HepG2 (cell line): ENCODE data around the gene FAM117A. TPM values are rescaled to one million over a fixed set of nuclear protein-coding genes. Genes with fewer than 3 reads are reported as not detected.
A peak's percentile ranks its signal among the peaks of the same experiment; 100 is the strongest.

Source experiments
- ARID4A ChIP-seq: sonication (generic); formaldehyde crosslinking; IDR thresholded peaks from 2 replicates; pipeline ENCODE4 v1.5.0; 2020; ENCODE audit warnings: mild to moderate bottlenecking, missing genetic modification reagents, borderline replicate concordance
- CREBL2 ChIP-seq: sonication (generic); formaldehyde crosslinking; IDR thresholded peaks from 2 replicates; pipeline ENCODE4 v1.8.1; 2023; ENCODE audit warnings: missing genetic modification reagents, mild to moderate bottlenecking, borderline replicate concordance
- E2F1 ChIP-seq: sonication (generic); formaldehyde crosslinking; IDR thresholded peaks from 2 replicates; pipeline ENCODE4 v1.5.0; 2020; ENCODE audit warnings: missing genetic modification reagents
- GABPA ChIP-seq, 2 experiments: IDR thresholded peaks; 2 replicates each; pipeline ENCODE4 v1.6.1; 2011 to 2016; ENCODE audit warnings: low read depth in 2 of 2, low read length in 1 of 2, missing biosample characterization in 1 of 2, missing genetic modification characterization in 1 of 2
- HNRNPL ChIP-seq: fragments of 200-400 bp; formaldehyde crosslinking; IDR thresholded peaks from 2 replicates; pipeline ENCODE4 v1.6.1; 2017; ENCODE audit warnings: mild to moderate bottlenecking, low read depth, low read length
- IRF1 ChIP-seq: sonication (generic); formaldehyde crosslinking; IDR thresholded peaks from 2 replicates; pipeline ENCODE4 v1.4.0; 2020; ENCODE audit warnings: low read depth, mild to moderate bottlenecking, missing genetic modification reagents
- MIER2 ChIP-seq: IDR thresholded peaks from 2 replicates; pipeline ENCODE4 v1.6.1; 2016; ENCODE audit warnings: missing biosample characterization, missing genetic modification reagents
- PAWR ChIP-seq: sonication (generic); formaldehyde crosslinking; IDR thresholded peaks from 2 replicates; pipeline ENCODE4 v1.4.0; 2020; ENCODE audit warnings: missing genetic modification reagents, mild to moderate bottlenecking, borderline replicate concordance
- SIN3B ChIP-seq: fragments of 150-350 bp; IDR thresholded peaks from 2 replicates; pipeline ENCODE4 v1.6.1; 2014; ENCODE audit warnings: low read length
- STAG1 ChIP-seq: sonication (generic); formaldehyde crosslinking; IDR thresholded peaks from 2 replicates; pipeline ENCODE4 v1.4.0; 2020; ENCODE audit warnings: missing genetic modification reagents
- TFDP1 ChIP-seq: IDR thresholded peaks from 2 replicates; pipeline ENCODE4 v1.6.1; 2016; ENCODE audit warnings: missing compliant biosample characterization, missing genetic modification reagents, borderline replicate concordance
- TSC22D2 ChIP-seq: sonication (generic); formaldehyde crosslinking; IDR thresholded peaks from 2 replicates; pipeline ENCODE4 v1.5.1; 2020; ENCODE audit warnings: missing genetic modification reagents, mild to moderate bottlenecking, borderline replicate concordance
- ZBTB3 ChIP-seq: sonication (generic); formaldehyde crosslinking; IDR thresholded peaks from 2 replicates; pipeline ENCODE4 v1.4.0; 2020; ENCODE audit warnings: low read depth, mild to moderate bottlenecking, moderate library complexity, missing genetic modification reagents, borderline replicate concordance
- ZEB1 ChIP-seq: IDR thresholded peaks from 2 replicates; pipeline ENCODE4 v1.6.1; 2012; ENCODE audit warnings: mild to moderate bottlenecking, low read depth, inconsistent platforms; ENCODE audit not compliant: insufficient replicate concordance
- ZNF746 ChIP-seq: sonication (generic); formaldehyde crosslinking; IDR thresholded peaks from 2 replicates; pipeline ENCODE4 v1.8.0; 2022; ENCODE audit warnings: mild to moderate bottlenecking, missing genetic modification reagents
- polyA plus RNA-seq, 8 experiments: library from polyadenylated mRNA; depleted of rRNA in 3 of 8; stranded (reverse) in 7 of 8; unstranded in 1 of 8; fragments of >200 nt; fragmentation: Illumina TruSeq in 4 of 8; extraction: Trizol in 4 of 8; gene quantifications; 2 replicates each; pipeline versions ENCODE4 v1.2.1 to v1.2.3, GENCODE V29; 2011 to 2016; ENCODE audit warnings: low read depth in 4 of 8, missing spikeins in 1 of 8, mixed read lengths in 1 of 8; ENCODE audit not compliant: insufficient read depth in 1 of 8
- total RNA-seq, 5 experiments: library from RNA; depleted of rRNA; stranded (reverse); fragments of >200 nt; fragmentation: Illumina TruSeq; extraction: Trizol; gene quantifications; 2 replicates each; pipeline ENCODE4 v1.2.3, GENCODE V29; 2016; ENCODE audit warnings: low read depth in 1 of 5
- TF ChIP-seq, protein P1 (sequence below): sonication (generic); formaldehyde crosslinking; IDR thresholded peaks from 2 replicates; pipeline ENCODE4 v1.5.1; 2020; ENCODE audit warnings: mild to moderate bottlenecking, missing genetic modification reagents, borderline replicate concordance
- TF ChIP-seq, protein P2 (sequence below): IDR thresholded peaks from 2 replicates; pipeline ENCODE4 v1.6.1; 2016; ENCODE audit warnings: missing compliant biosample characterization, missing genetic modification reagents, borderline replicate concordance

Gene FAM117A
- total and polyA plus RNA-seq, 2 of the 13 experiments (the other 11 are each of a cell fraction or from before 2014, with no cell fraction given): 12.1 to 19.8 TPM

DNA sequence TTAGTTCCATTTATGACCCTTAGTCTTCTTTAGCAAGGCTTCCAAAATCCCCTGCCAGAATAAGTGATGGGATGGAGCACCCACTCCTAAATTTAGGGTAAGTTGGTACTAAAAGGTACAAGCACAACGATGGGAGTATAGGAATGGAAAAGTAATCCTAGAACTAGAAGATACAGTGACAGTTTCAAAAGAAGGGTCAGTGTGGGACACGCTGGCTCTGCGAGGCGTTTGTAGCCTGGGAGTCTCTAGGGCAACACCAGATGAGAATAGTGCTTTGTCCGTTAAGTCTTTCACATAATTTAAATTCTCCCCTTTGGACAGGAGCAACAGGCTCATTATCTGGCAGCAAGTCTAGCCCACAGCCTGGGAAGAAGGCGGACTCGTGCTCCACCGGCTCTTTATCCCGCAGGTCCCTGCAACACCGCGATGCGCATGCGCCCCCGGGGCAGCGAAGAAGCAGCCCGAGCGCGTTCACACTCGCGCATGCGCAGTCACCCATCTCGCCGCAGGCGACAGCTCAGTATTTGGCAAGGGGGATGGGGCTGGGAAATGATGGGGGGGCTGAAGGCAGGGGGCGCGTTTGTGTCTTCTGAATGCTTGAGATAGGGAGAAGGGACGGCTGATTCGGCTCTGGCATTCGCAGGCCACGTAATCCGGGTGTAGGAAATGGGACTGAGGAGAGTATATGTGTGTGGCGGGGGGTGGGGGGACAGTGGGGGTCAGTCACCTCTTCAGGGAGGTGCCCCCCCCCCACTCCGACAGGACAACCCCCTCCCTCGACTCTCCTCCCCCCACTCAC, 86.6 kb downstream of the FAM117A start (continued):
- TF ChIP-seq, protein P1, sequence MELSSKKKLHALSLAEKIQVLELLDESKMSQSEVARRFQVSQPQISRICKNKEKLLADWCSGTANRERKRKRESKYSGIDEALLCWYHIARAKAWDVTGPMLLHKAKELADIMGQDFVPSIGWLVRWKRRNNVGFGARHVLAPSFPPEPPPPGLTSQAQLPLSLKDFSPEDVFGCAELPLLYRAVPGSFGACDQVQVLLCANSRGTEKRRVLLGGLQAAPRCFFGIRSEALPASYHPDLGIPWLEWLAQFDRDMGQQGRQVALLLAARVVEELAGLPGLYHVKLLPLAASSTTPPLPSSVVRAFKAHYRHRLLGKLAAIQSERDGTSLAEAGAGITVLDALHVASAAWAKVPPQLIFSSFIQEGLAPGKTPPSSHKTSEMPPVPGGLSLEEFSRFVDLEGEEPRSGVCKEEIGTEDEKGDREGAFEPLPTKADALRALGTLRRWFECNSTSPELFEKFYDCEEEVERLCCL (CRISPR knock-in tag): no peak
- no peak for TF ChIP-seq ZBTB3 (CRISPR knock-in tag)
- no peak for TF ChIP-seq SIN3B
- no peak for TF ChIP-seq STAG1 (CRISPR knock-in tag)
- TF ChIP-seq ZNF746 (CRISPR knock-in tag): no peak
- peak; percentile 47; the same call in 1 of the 2 replicates for TF ChIP-seq TFDP1 (CRISPR knock-in tag)
- TF ChIP-seq ARID4A (CRISPR knock-in tag): no peak
- TF ChIP-seq MIER2 (CRISPR knock-in tag): no peak; the same call in 1 of the 2 replicates
- TF ChIP-seq E2F1 (CRISPR knock-in tag): no peak
- no peak for TF ChIP-seq HNRNPL
- TF ChIP-seq GABPA (IDR thresholded peaks at IDR 0.05; ENCODE audit: low read depth, low read length): no peak
- TF ChIP-seq GABPA (CRISPR knock-in tag; IDR thresholded peaks at IDR 0.05; ENCODE audit: low read depth): no peak
- TF ChIP-seq PAWR (CRISPR knock-in tag): 0 out of 2 replicates have a peak, but pooled peaks have one; percentile 3
- TF ChIP-seq TSC22D2 (CRISPR knock-in tag): 0 out of 2 replicates have a peak, but pooled peaks have one; percentile 62
- no peak for TF ChIP-seq CREBL2 (CRISPR knock-in tag)
- no peak for TF ChIP-seq ZEB1
- TF ChIP-seq IRF1 (CRISPR knock-in tag): no peak
- TF ChIP-seq, protein P2, sequence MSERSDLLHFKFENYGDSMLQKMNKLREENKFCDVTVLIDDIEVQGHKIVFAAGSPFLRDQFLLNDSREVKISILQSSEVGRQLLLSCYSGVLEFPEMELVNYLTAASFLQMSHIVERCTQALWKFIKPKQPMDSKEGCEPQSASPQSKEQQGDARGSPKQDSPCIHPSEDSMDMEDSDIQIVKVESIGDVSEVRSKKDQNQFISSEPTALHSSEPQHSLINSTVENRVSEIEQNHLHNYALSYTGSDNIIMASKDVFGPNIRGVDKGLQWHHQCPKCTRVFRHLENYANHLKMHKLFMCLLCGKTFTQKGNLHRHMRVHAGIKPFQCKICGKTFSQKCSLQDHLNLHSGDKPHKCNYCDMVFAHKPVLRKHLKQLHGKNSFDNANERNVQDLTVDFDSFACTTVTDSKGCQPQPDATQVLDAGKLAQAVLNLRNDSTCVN (CRISPR knock-in tag): no peak
